Bronchial epithelial cell (primary cell): ENCODE measurements around the gene HLA-DRA. TPM values are rescaled to one million over a fixed set of nuclear protein-coding genes. Genes with fewer than 3 reads are reported as not detected.

Experiments
- DNase-seq: peaks from one replicate; pipeline ENCODE4 v3.0.0-alpha.2; 2010; ENCODE audit warnings: low read depth
- FAIRE-seq: peaks from 2 replicates; lab custom pipeline; 2011; peaks lifted over from hg19 to GRCh38; lab: Jason Lieb, UNC
- H3K27me3 ChIP-seq: 2 replicates; pipeline ENCODE4 v1.5.1; 2011; ENCODE audit warnings: low read length; ENCODE audit not compliant: control insufficient read depth, insufficient read depth
- H3K36me3 ChIP-seq: 2 replicates; pipeline ENCODE4 v1.5.1; 2011; ENCODE audit warnings: low read length; ENCODE audit not compliant: control insufficient read depth, insufficient read depth
- H3K4me3 ChIP-seq: 2 replicates; pipeline ENCODE4 v1.5.1; 2011; ENCODE audit warnings: mild to moderate bottlenecking, low read depth, low read length, control low read depth
- total RNA-seq: library from RNA; depleted of rRNA; stranded (reverse); fragments of >200 nt; gene quantifications from 2 replicates; pipeline ENCODE4 v1.2.1, GENCODE V29; 2014
- TF ChIP-seq, protein P1 (sequence below): IDR thresholded peaks from 2 replicates; pipeline ENCODE4 v1.5.1; 2011; ENCODE audit warnings: mild to moderate bottlenecking, moderate library complexity, low read length, control low read depth, inconsistent platforms; ENCODE audit not compliant: insufficient read depth, severe bottlenecking

The HLA-DRA gene
- total RNA-seq, 1 donor from 2014 or later: not detected

DNA sequence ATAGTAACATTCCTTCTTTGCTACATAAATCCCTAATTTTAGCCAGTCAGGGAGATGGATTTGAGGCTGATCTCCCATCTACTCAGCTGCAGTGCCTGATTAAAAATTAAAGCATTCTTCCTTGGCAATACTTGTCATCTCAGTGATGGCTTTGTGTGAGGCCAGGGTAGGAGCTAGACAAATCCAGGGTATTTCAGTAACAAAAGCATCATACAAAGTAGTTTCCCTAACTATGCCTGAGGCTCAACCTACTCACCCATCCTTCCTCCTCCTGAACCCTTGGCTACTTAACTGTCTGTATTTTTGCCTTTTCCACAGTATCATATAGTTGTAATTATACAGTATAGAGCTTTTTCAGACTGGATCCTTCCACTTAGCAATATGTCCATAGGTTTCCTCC, 52.7 kb downstream of the HLA-DRA start:
- FAIRE-seq (no peak), DNase-seq (no peak)
- no peaks in the 10 kb centered on the region for H3K36me3 ChIP-seq
- H3K4me3 ChIP-seq: no peak overlapping the region
- no peaks in the 10 kb centered on the region for H3K27me3 ChIP-seq
- TF ChIP-seq, protein P1, sequence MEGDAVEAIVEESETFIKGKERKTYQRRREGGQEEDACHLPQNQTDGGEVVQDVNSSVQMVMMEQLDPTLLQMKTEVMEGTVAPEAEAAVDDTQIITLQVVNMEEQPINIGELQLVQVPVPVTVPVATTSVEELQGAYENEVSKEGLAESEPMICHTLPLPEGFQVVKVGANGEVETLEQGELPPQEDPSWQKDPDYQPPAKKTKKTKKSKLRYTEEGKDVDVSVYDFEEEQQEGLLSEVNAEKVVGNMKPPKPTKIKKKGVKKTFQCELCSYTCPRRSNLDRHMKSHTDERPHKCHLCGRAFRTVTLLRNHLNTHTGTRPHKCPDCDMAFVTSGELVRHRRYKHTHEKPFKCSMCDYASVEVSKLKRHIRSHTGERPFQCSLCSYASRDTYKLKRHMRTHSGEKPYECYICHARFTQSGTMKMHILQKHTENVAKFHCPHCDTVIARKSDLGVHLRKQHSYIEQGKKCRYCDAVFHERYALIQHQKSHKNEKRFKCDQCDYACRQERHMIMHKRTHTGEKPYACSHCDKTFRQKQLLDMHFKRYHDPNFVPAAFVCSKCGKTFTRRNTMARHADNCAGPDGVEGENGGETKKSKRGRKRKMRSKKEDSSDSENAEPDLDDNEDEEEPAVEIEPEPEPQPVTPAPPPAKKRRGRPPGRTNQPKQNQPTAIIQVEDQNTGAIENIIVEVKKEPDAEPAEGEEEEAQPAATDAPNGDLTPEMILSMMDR: no peak

Other genes with a start within 250 kb of the HLA-DRA start
- gene PBX2, start 249.7 kb upstream of the HLA-DRA start, total RNA-seq: 16.3 and 19.3 TPM in 2 replicates
- gene GPSM3, start 247.2 kb upstream of the HLA-DRA start, total RNA-seq: 0.64 and 0.79 TPM in 2 replicates
- 0.26 and 0.38 TPM in 2 replicates for gene NOTCH4, start 215.8 kb upstream of the HLA-DRA start, total RNA-seq
- not detected in 2 replicates for gene TSBP1, start 68.0 kb upstream of the HLA-DRA start, total RNA-seq
- 0.13 and 0.26 TPM in 2 replicates for gene BTNL2, start 32.7 kb upstream of the HLA-DRA start, total RNA-seq
- not detected in 2 replicates for gene HLA-DRB5, start 90.4 kb downstream of the HLA-DRA start, total RNA-seq
- 0.13 TPM in 1 of 2 replicates, not detected in the other for gene HLA-DRB1, start 150.0 kb downstream of the HLA-DRA start, total RNA-seq
- not detected in 2 replicates for gene HLA-DQA1, start 197.5 kb downstream of the HLA-DRA start, total RNA-seq
- 1.4 TPM in 1 of 2 replicates, not detected in the other for gene HLA-DQB1, start 226.8 kb downstream of the HLA-DRA start, total RNA-seq